NAMALWA (cell line): Measurements from ENCODE around the gene INO80E.
"Not testable (repeated sequence)": the region's sequence is repeated elsewhere in the genome, so short reads cannot be mapped to it uniquely, and the experiment has no call there.

ENCODE experiments used
- DNase-seq: peaks from one replicate; pipeline ENCODE4 v3.0.0-alpha.2; 2015; ENCODE audit warnings: low spot score

INO80E gene

DNA sequence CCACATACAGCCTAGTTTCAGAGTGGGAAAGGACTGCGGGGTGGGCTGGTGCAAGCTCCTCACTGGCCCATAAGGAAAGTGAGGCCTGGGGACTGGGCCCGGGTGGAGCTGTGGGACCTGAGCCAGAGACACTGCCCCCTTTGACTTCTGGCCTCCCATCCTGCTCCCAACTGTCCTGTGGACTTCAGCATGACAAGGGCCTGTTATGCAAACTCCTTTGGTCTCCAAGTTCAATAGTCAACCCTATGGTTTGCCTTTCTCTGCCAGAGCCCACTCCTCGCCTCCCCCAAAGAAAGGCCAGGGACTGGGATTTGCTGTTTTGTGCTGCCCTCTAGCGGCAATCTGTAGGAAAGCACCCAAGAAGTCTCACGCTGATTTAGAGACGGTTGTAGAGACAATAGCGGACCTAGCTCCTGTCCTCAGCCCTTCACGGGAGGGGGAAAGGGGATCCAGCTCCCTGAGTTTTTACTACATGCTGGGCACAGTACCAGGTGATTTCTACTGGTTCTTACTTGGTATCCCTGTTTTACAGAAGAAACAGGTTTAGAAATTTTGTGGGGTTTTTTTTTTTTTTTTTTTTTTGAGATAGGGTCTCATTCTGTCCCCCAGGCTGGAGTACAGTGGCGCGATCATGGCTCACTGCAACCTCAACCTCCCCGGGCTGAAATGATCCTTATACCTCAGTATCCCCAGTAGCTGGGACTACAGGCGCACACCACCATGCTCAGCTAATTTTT lies 36.2 kb downstream of the INO80E start:
- DNase-seq = peak; percentile 88

DNA sequence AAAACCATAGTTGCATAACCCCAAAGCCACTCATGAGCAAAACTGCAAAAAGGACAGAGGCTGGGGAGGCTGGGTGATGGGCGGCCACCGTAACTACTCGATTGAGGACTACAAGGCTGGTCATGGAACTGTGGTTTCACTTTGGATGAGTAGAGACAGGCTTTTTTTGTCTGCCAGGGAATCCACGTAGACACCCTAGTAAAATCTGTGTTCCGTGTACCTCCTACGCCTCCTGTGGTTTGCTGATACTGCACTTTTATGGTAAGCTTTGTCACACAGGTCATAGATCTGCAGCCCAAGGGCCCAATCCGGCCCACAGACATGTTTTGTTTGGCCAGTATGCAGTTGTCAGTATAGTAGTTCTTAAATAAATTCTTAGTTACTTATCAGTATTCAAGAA lies 37.2 kb downstream of the INO80E start:
- DNase-seq = no peak

DNA sequence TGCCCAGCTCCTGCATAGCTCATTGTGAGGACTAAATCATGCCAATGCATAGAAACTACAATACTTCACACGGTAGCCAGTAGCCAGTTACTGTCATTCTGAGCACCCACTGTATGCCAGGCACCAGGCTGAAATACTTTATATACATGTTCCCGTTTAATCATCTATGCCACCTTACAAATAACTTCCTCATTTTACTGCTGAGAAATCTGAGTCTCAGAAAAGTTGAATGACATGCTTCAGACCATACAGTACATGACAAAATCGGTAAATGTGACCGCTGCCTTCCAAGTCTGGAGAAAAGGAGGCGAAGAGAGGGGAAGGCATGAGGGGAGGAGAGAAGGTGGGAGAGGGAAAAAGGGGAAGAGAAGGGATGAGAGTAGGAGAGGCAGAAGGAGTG lies 44.2 kb downstream of the INO80E start:
- peak; percentile 38 for DNase-seq

DNA sequence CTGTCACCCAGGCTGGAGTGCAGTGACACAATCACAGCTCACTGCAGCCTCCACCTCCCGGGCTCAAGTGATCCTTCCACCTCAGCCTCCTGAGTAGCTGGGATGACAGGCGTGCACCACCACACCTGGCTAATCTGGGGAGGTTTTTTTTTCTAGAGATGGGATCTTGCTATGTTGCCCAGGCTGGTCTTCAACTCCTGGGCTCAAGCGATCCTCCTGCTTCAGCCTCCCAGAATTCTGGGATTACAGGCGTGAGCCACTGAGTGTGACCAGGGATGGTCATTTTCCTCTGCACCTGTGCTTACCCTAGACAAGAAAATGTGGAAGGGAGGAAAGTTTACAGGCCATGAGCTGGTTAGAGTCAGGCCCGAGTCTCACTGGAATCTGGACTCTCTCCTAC lies 44.6 kb downstream of the INO80E start:
- DNase-seq = not testable (repeated sequence)

DNA sequence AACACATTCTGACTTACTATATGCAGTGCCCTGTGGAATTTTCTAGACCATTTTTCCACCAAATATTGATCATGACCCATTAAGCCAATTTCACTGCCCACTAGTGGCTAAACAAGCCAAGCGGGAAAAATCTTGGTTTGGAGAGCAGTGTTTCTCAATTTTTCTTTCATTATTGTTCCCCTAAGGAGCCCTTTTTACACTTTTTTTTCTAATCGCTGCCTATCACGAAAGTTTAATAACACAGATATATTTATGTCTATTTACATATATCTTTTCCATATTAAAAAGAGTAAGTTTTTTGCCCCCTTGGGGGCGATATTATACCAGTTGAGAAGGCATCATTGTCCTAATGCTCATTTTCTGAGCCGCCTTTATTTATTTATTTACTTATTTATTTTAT lies 45.8 kb downstream of the INO80E start:
- DNase-seq = peak; percentile 63

DNA sequence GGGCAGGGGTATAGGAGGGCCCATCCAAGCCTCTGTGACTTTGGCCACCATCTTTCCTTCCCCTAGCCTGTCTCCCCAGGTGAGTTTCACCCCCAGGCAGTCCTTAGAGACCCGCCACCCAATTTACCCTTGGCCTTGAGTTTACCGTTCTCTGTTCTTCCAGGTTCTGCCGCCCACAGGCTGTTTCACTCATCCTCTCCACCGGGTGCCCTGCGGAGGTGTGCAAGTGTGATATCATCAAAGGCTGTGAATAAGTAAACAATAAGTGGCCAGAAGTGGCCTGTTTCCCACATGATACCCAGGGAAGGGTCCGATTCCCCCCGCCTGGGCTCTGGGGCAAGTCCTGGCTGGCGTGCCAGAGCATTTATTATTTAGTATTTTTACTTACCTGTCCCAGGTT lies 50.1 kb downstream of the INO80E start:
- DNase-seq = no peak

DNA sequence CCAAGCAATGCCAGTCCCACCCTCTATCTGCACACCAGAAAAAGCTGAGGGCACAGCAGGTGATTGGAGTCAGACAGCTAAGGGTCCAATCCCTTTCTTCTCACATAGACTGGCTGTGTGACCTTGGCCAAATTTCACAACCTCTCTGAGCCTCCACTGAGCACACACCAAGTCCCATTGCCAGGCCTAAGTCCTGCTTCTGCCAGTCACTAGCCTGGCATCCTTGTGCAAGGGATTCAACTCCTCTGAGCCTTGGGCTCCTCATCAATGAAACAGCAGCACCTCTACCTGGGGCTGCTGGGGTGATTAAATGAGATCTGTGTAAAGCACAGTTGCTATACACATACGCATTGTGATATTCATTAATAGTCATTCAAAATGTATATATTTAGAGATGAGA lies 50.5 kb downstream of the INO80E start:
- DNase-seq = no peak

DNA sequence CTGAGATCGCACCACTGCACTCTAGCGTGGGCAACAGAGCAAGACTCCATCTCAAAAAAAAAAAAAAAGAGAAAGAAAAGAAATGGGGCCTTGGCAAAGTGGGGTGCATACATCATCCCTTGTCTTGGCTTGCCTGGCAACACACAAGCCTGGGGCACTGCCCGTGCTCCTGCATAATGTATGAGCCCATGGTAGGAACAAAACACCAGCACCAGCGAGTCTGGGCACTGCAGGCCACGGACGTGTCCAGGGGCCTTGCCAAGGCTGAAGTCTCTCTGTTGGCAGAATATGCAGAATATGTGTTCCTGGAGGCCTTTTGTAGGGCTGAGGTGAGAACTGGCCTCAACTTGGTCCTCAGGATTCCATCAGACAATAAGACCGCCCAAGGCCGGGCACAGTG lies 53.8 kb downstream of the INO80E start:
- no peak for DNase-seq

DNA sequence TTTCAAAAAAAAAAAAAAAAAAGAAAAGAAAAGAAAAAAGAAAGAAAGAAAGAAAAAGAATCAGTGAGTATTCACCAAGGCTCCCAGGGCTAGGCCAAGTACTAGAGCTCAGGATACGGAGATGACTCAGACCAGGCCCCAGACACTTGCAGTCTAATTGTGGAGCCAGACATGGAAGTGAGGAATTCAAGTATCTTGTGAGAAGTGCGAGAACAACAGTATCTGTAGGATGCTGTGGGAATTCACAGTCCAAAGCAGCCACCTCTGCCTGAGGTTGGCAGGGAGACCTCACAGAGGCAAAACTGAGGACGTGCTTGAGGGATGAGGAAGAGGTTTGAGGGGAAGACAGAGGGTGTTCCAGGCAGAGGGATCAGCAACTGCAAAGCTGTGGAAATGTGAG lies 55.5 kb downstream of the INO80E start:
- no peak for DNase-seq

DNA sequence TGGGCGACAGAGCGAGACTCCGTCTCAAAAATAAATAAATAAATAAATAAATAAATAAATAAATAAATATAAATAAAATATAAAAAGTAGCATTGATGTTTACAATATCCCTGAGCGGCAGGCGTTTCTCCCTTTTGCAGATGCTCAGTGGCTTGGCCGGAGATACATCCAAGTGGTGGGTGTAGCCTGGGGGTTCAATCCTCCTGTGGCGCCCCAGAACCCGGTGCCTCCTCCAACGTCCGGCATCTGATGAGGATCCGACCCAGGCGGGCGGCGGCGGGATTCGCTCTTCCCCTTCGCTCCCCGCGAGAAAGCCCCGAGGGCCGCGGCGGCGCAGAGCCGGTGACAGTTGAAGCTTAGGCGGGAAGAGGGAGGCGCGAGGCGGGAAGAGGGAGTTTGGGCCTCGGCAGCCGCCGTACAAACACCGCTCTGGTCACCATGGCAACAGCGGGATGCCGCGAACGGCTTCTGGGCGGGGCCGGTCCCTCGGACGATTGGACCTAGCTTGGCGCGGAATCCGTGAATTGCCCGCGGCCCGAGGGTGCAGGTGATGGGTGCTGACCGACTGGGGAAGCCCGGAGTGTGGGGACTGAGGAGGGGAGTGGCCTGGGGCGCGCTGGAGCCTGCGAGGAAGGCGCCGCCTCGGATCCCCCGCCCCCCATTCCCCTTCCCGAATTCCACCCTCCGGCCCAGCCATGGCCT lies 56.8 kb downstream of the INO80E start:
- peak; percentile 92 for DNase-seq

DNA sequence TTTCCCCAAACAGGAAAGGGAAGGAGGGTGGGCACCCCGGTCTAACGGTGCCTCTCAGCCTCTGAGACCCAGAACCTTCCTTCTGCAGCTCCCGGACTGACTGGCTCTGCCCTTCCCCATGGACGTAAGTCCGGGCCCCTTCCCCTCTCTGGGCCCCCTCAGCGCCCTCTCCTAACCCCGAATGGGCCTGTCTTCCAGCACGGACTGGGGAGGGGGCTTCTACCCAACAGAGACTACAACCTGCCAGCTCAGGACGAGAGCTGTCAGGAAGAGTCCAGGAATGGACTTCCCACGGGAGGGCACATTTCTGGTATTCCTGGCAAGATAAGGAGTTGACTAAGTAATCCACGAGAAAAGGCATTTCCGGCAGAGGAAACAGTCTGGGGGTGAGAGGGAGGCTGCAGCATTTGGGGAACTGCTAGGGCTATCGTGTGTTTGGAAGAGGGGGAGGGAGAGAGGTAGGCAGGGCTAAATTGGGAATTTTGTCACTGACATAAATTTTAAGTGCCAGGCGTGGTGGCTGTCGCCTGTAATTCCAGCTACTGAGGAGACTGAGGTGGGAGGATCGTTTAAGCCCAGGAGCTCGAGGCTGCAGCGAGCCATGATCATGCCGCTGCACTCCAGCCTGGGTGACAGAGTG lies 57.5 kb downstream of the INO80E start:
- peak; percentile 20 for DNase-seq

DNA sequence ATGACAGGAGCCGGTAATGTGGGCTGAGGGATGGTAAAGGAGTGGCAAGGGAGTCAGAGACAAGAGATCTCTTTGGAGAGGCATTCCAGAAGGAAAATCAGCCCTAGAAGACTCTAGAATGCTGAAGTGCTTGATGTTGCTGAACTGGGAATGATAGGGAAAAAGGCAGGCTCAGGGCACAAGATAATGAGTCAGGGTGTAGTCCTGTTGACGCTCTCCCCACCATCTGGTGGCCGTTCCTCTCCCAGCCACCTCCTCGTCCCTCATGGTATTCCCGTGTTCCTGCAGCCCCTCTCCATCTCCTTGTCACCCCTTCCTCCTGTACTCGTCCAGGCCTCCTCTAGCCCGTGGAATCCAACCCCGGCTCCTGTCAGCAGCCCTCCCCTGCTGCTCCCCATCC lies 58.4 kb downstream of the INO80E start:
- no peak for DNase-seq

DNA sequence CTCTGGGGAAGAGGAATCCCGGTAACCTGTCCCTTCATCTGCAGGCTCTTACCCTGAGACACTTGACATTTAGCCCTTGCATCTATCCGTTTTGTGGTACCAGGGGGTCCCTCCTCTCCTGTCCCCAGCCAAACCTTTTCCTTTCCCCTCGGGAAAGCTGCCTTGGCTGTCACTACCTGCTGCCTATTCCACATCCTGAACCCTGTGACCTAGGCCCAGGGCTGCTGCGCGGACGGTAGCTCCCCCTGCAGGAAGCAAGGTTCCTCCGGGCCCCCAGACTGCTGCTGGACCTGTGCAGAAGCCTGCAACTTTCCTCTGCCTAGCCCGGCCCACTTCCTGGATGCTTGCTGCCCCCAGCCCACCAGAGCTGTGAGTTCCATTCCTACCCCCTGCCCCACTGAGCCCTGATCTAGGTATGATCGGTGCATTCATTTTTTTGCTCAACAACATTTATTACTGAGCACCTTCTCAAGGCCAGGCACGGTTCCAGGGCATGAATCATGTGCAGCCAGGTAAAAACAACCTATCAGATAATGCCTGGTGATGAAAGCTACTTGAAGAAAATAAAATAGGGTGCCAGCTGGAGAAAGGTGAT lies 59.0 kb downstream of the INO80E start:
- DNase-seq = peak; percentile 71
